H9 (cell line): ENCODE measurements around the gene PTPN3. TPM values are rescaled to one million over a fixed set of nuclear protein-coding genes. Genes with fewer than 3 reads are reported as not detected.

ENCODE experiments used
- DNase-seq: peaks from one replicate; pipeline ENCODE4 v3.0.0-alpha.2; 2017
- H2AFZ ChIP-seq: one replicate; pipeline ENCODE4 v1.6.1; 2013; ENCODE audit warnings: mild to moderate bottlenecking, low read length, control low read depth, moderate library complexity
- H2AK5ac ChIP-seq: 2 replicates; pipeline ENCODE4 v1.6.1; 2013; ENCODE audit warnings: low read length, control low read depth, mixed read lengths; ENCODE audit not compliant: insufficient read length
- H2BK120ac ChIP-seq: one replicate; pipeline ENCODE4 v1.6.1; 2013; ENCODE audit warnings: low read depth, mild to moderate bottlenecking, low read length, control low read depth, inconsistent platforms; ENCODE audit not compliant: poor library complexity, severe bottlenecking
- H2BK12ac ChIP-seq: 2 replicates; pipeline ENCODE4 v1.6.1; 2013; ENCODE audit warnings: low read length, control low read depth, mixed read lengths, low read depth; ENCODE audit not compliant: insufficient read length
- H2BK15ac ChIP-seq: 2 replicates; pipeline ENCODE4 v1.6.1; 2013; ENCODE audit warnings: low read depth, low read length, control low read depth
- H2BK20ac ChIP-seq: one replicate; pipeline ENCODE4 v1.6.1; 2013; ENCODE audit warnings: low read depth, mild to moderate bottlenecking, low read length, control low read depth, inconsistent platforms; ENCODE audit not compliant: poor library complexity, severe bottlenecking
- H2BK5ac ChIP-seq: 2 replicates; pipeline ENCODE4 v1.6.1; 2013; ENCODE audit warnings: low read length, control low read depth, mixed read lengths; ENCODE audit not compliant: insufficient read length
- H3K14ac ChIP-seq: 2 replicates; pipeline ENCODE4 v1.6.1; 2013; ENCODE audit warnings: low read length, control low read depth; ENCODE audit not compliant: insufficient read depth
- H3K18ac ChIP-seq: 2 replicates; pipeline ENCODE4 v1.6.1; 2013; ENCODE audit warnings: low read depth, mild to moderate bottlenecking, mixed read lengths, low read length, control low read depth; ENCODE audit not compliant: insufficient read length
- H3K23ac ChIP-seq: 2 replicates; pipeline ENCODE4 v1.6.1; 2013; ENCODE audit warnings: low read length, control low read depth, mixed read lengths, low read depth; ENCODE audit not compliant: insufficient read length
- H3K23me2 ChIP-seq: 2 replicates; pipeline ENCODE4 v1.6.1; 2013; ENCODE audit warnings: low read depth, mild to moderate bottlenecking, mixed read lengths, low read length, control low read depth; ENCODE audit not compliant: insufficient read length, poor library complexity, severe bottlenecking
- H3K27ac ChIP-seq: 2 replicates; pipeline ENCODE4 v1.5.1; 2013; ENCODE audit warnings: low read length, control low read depth, mixed read lengths, low read depth; ENCODE audit not compliant: insufficient read length
- H3K27me3 ChIP-seq: 2 replicates; pipeline ENCODE4 v1.6.1; 2013; ENCODE audit warnings: low read length, control low read depth, inconsistent platforms; ENCODE audit not compliant: insufficient read depth
- H3K4ac ChIP-seq: 2 replicates; pipeline ENCODE4 v1.6.1; 2013; ENCODE audit warnings: low read depth, mild to moderate bottlenecking, control low read depth, inconsistent platforms, low read length, moderate library complexity
- H3K4me1 ChIP-seq: 2 replicates; pipeline ENCODE4 v1.6.1; 2013; ENCODE audit warnings: low read length, control low read depth, inconsistent platforms; ENCODE audit not compliant: insufficient read depth
- H3K4me2 ChIP-seq: 2 replicates; pipeline ENCODE4 v1.6.1; 2013; ENCODE audit warnings: low read length, control low read depth, mixed read lengths; ENCODE audit not compliant: insufficient read length, insufficient read depth
- H3K56ac ChIP-seq: 2 replicates; pipeline ENCODE4 v1.6.1; 2013; ENCODE audit warnings: low read depth, mild to moderate bottlenecking, mixed read lengths, low read length, control low read depth; ENCODE audit not compliant: insufficient read length
- H3K79me1 ChIP-seq: 2 replicates; pipeline ENCODE4 v1.6.1; 2013; ENCODE audit warnings: low read depth, mild to moderate bottlenecking, moderate library complexity, low read length, control low read depth, inconsistent platforms; ENCODE audit not compliant: insufficient read depth, poor library complexity, severe bottlenecking
- H3K79me2 ChIP-seq: 2 replicates; pipeline ENCODE4 v1.6.1; 2013; ENCODE audit warnings: low read length, control low read depth, inconsistent platforms; ENCODE audit not compliant: insufficient read depth
- H3K9ac ChIP-seq: 2 replicates; pipeline ENCODE4 v1.6.1; 2013; ENCODE audit warnings: low read length, control low read depth, mixed read lengths; ENCODE audit not compliant: insufficient read length; ENCODE audit errors: extremely low read depth
- H3K9me3 ChIP-seq: one replicate; pipeline ENCODE4 v1.6.1; 2013; ENCODE audit warnings: low read depth, low read length, inconsistent platforms; ENCODE audit not compliant: control insufficient read depth
- H3T11ph ChIP-seq: one replicate; pipeline ENCODE4 v1.6.1; 2013; ENCODE audit warnings: mild to moderate bottlenecking, low read length, control low read depth, inconsistent platforms
- H4K20me1 ChIP-seq: one replicate; pipeline ENCODE4 v1.6.1; 2013; ENCODE audit not compliant: control insufficient read depth, insufficient read length, insufficient read depth
- H4K5ac ChIP-seq: 2 replicates; pipeline ENCODE4 v1.6.1; 2013; ENCODE audit warnings: low read depth, mild to moderate bottlenecking, mixed read lengths, low read length, control low read depth; ENCODE audit not compliant: insufficient read length
- H4K8ac ChIP-seq: replicated peaks from 2 replicates; pipeline ENCODE4 v1.6.1; 2013; ENCODE audit warnings: low read length, control low read depth, mixed read lengths, low read depth; ENCODE audit not compliant: insufficient read length
- H4K91ac ChIP-seq: 2 replicates; pipeline ENCODE4 v1.6.1; 2013; ENCODE audit warnings: low read depth, mild to moderate bottlenecking, moderate library complexity, mixed read lengths, low read length, control low read depth; ENCODE audit not compliant: insufficient read length
- H3K27ac Mint-ChIP-seq, 3 experiments: 2 replicates in 2 of 3; 3 replicates in 1 of 3; pipeline ENCODE4 v1.8.0; 2020 to 2021; ENCODE audit warnings: mixed read lengths in 3 of 3, mild to moderate bottlenecking in 1 of 3, moderate library complexity in 1 of 3
- H3K27me3 Mint-ChIP-seq: 2 replicates; pipeline ENCODE4 v1.8.0; 2021; ENCODE audit warnings: low read depth, mild to moderate bottlenecking, moderate library complexity, mixed read lengths
- H3K36me3 Mint-ChIP-seq, 3 experiments: 2 replicates in 2 of 3; 3 replicates in 1 of 3; pipeline ENCODE4 v1.8.0; 2020 to 2021; ENCODE audit warnings: low read depth in 3 of 3, mixed read lengths in 3 of 3; ENCODE audit not compliant: insufficient read depth in 1 of 3
- H3K4me1 Mint-ChIP-seq, 2 experiments: 2 replicates each; pipeline ENCODE4 v1.8.0; 2020; ENCODE audit warnings: mixed read lengths in 2 of 2
- H3K4me3 Mint-ChIP-seq, 2 experiments: 2 replicates in 1 of 2; 3 replicates in 1 of 2; pipeline ENCODE4 v1.8.0; 2020 to 2021; ENCODE audit warnings: mild to moderate bottlenecking in 2 of 2, mixed read lengths in 2 of 2, moderate library complexity in 1 of 2
- H3K9me3 Mint-ChIP-seq, 2 experiments: 2 replicates in 1 of 2; 3 replicates in 1 of 2; pipeline ENCODE4 v1.8.0; 2020; ENCODE audit warnings: mild to moderate bottlenecking in 2 of 2, mixed read lengths in 2 of 2, moderate library complexity in 1 of 2
- CTCF ChIP-seq: fragments of 200-600 bp; sonication (generic); conservative IDR thresholded peaks from 3 replicates; pipeline ENCODE4 v1.8.0; 2021; ENCODE audit warnings: antibody characterized with exemption, mild to moderate bottlenecking
- WGBS: extraction: QIAGEN DNeasy Blood & Tissue Kit; methylation state at CpG from one replicate; pipeline ENCODE4 v1.1.7; 2013; ENCODE audit warnings: missing lambda C conversion rate, low lambda C conversion rate, mixed read lengths; ENCODE audit not compliant: insufficient read length; ENCODE audit errors: extremely low coverage; 5-methylcytosine and 5-hydroxymethylcytosine counted together
- total RNA-seq: library from RNA; stranded (reverse); gene quantifications from 2 replicates; pipeline ENCODE4 v1.2.1, GENCODE V29; 2021

Gene PTPN3
- total RNA-seq, 1 experiment from 2014 or later, result 2.6 TPM

DNA sequence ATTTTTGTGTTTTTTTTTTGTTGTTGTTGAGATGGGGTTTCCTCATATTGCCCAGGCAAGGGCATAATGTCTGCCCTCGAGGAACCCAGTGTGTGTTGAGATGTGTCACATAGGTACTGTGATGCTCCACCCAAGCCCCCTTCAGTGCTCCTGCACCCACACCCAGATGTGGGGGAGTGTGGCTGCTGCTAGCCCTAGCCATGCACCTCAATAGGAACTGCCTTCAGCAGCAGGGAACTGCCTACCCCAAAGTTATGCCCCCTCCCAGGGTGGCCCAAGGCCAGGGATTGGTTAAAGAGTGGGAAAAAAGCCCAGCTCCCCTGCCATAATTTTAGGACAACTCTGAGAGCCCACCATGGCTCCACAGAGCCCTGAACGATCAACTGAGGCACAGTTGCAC is 143.9 kb downstream of the PTPN3 start:
- no peak overlapping the region for H4K91ac ChIP-seq
- no peak overlapping the region for H2AFZ ChIP-seq
- H3K14ac ChIP-seq, result no peak overlapping the region
- no peaks in the 10 kb centered on the region for H3K27me3 ChIP-seq
- H3K79me1 ChIP-seq, result no peaks in the 10 kb centered on the region
- H4K5ac ChIP-seq, result no peak overlapping the region
- H4K20me1 ChIP-seq, result no peaks in the 10 kb centered on the region
- Mint-ChIP-seq H3K4me1 (peaks cover 0 to 3% of the 10 kb centered on the region in 2 experiments; a peak in 2 of 4 replicates), H3K9me3 (no peaks in the 10 kb centered on the region), H3K27me3 (peaks cover 7% of the 10 kb centered on the region; the same call in 1 of the 2 replicates), H3K4me3 (no peak overlapping the region), H3K36me3 (no peaks in the 10 kb centered on the region), H3K27ac (no peak overlapping the region)
- no peaks in the 10 kb centered on the region for H3K4me1 ChIP-seq
- no peak for TF ChIP-seq CTCF
- no peak overlapping the region for H3K4me2 ChIP-seq
- H3K9me3 ChIP-seq, result no peaks in the 10 kb centered on the region
- H2BK5ac ChIP-seq, result no peak overlapping the region
- no peak overlapping the region for H4K8ac ChIP-seq
- no peak overlapping the region for H2AK5ac ChIP-seq
- no peak overlapping the region for H3K9ac ChIP-seq
- no CpG with 5 or more reads among the region's 2 CpGs for WGBS
- no peak overlapping the region for H2BK120ac ChIP-seq
- no peak overlapping the region for H3K56ac ChIP-seq
- H3K79me2 ChIP-seq, result no peaks in the 10 kb centered on the region
- DNase-seq, result no peak
- no peaks in the 10 kb centered on the region for H3K23me2 ChIP-seq
- no peak overlapping the region for H3K4ac ChIP-seq
- no peak overlapping the region for H3K18ac ChIP-seq
- no peak overlapping the region for H2BK15ac ChIP-seq
- no peak overlapping the region for H2BK20ac ChIP-seq
- H3K27ac ChIP-seq, result no peak overlapping the region
- no peak overlapping the region for H3T11ph ChIP-seq
- H3K23ac ChIP-seq, result no peak overlapping the region
- H2BK12ac ChIP-seq, result no peak overlapping the region
